Glomerular visceral epithelial cell (primary cell): Measurements from ENCODE around the gene TCF23.

ENCODE experiments used
- DNase-seq: peaks from one replicate; pipeline ENCODE4 v3.0.0-alpha.2; 2016; ENCODE audit errors: extremely low spot score

The TCF23 gene

DNA sequence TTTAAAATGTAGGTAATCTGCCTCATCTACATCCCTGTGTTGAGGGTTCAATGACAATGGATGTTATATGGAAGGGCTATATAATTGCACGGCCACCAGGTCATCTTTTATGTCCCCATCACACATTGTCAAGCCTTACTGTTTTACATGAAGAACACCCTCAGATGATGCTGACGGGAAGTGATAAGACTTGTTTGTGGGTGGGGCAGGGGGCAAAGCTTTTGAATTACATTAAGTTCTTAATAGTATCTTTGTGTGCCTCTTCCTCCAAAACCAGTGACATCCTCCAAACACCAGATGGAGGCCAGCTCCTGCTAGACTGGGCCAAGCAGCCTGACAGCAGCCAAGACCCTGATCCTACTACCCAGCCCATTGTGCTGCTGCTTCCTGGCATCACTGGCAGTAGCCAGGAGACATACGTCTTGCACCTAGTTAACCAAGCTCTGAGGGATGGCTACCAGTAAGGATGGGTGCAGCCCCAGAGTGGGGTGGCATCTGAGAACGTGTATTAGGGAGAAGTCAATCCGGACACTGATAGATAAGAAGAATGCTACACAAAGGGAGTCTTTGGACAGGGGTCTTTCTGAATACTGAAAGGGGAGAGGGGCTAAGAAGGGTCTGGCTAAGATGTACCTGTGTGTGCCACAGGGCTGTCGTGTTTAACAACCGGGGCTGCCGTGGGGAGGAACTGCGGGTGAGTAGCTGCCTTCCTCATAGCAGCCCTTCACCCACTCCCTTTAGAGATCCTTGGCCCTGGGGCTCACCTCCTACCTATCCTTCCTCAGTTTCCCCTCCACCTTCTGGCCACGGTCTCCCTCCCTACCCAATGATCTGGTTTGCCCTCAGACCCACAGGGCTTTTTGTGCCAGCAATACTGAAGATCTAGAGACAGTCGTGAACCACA is 19.9 kb upstream of the TCF23 start:
- DNase-seq, result no peak

- DNase-seq, result no peak
Measured at GRCh38 chr2:27130396-27130795, 18.4 kb upstream of the TCF23 start.

- DNase-seq, result no peak
Measured at GRCh38 chr2:27131429-27131828, 17.4 kb upstream of the TCF23 start.

DNA sequence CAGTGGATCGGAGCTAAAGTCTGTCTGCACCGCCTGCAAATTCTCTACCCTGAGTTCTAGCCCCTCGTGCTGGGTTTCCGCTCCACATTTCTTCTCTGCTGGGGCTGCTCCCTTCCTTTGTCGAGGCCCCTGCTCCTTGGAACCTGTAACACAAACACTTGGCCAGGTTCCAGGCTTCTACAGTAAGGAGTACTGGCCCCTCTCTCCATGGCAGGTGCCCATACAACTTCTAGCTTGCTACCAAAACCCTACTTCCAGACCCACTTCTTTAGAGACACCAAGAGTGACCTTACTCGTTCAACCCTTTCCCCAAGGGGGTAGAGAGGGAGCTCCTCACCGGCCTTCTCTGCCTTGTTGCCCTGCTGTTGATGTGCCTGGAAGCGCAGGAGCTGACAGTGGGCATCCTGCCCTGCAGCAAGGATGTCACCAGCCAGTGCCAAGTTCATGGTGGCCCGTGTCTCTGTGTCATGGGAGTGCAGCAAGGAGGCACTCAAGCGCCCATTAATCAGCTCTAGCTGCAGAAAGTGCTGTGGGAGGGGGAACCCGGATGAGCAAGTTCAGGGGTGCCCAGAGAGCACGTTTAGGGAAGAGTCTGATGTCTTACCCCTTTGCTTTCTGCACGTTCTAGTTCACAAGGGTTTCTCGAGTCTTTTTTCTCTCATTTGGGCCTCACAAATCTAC is 15.5 kb upstream of the TCF23 start:
- no peak for DNase-seq

DNA sequence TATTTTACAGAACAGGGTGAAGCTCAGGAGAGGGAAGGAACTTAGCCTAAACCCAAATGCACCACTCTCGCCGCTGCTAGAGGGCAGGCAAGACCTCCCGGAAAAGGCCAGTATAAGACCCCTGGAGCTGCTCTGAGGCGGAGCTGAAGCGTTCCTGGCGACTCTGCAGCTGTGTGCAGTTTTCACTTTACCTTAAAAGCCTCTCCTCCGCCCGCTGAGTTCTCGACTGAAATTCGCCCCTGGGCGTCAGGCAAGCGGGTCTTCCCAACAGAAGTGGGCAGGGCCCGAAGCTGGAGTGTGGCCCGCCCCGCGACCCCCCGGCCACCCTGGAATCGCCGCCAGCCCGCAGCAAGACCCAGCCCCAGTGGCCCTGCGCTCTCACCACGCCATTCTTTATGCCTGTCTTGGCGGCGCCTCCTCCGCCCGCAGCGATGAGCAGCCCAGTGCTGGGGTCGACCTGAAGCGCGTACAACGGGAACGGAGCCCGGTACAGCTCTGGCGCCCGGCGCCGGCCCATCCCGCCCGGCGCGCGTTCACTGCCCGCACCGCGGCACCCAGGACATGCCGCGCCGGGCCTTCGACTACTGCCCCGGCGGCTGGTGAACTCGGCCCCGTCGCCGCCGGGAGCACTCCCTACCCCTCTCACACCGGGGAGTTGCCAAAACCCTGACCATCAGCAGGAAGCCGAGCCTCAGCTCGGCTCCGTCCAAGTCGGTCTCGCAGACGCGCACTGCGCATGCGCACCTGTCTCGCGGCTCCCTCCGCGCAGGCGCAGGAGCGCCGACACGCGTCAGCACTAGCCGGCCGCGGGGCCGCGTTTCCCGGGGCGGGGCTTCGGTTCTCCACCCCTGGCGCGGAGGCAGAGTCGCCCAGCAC is 14.7 kb upstream of the TCF23 start, which contains the start of gene PREB:
Gene PREB (minus strand): TSS at position 732 of the 876 bp plus-strand sequence. CDS start 215 bp downstream, at position 517.
- peak; percentile 94 for DNase-seq

GRCh38 chr2:27134781-27135477 is 13.9 kb upstream of the TCF23 start:
- no peak for DNase-seq

DNA sequence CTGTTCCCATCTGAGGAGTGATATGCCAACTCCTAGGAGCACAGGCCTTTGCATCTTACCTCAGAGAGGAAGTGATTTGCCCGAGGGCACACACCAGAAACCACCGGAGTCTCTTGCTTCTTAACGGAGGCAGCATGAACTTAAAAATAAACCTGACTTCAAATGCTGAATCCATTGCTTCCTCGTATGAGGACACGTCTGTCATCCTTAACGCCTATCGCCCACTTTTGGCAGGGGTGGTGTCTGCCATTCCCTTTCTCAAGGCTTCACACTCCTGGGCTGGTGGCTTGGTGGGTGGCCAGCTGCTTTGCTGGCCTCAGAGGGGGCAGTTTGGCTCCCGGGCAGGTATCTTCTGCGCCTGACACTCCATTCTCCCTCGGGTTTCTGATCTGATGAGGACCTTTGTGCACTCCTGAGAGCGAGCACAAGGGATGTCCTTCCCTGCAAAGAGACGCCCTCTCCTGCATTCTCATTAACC is 13.3 kb upstream of the TCF23 start:
- DNase-seq, result no peak

DNA sequence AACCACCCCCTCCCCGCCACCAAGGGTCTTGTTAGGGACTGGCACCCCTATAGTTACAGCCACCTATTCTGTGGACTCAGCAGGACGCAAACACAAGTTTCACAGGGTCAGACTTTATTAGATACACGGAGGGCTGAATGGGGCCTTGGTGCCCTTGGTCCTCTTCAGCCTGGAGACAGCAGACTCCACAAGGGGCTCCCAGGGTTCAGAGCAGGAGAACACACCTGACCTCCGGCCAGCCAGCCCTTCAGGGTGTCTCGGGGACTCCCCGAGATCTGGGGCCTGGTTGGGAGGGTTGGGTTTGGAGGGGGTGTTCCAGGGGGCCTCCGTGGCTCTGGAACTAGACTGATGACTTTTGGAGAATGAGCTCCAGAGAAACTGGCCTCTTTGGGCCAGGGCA is 12.1 kb upstream of the TCF23 start:
- DNase-seq, result no peak

GRCh38 chr2:27137322-27137935 is 11.4 kb upstream of the TCF23 start:
- DNase-seq, result no peak

DNA sequence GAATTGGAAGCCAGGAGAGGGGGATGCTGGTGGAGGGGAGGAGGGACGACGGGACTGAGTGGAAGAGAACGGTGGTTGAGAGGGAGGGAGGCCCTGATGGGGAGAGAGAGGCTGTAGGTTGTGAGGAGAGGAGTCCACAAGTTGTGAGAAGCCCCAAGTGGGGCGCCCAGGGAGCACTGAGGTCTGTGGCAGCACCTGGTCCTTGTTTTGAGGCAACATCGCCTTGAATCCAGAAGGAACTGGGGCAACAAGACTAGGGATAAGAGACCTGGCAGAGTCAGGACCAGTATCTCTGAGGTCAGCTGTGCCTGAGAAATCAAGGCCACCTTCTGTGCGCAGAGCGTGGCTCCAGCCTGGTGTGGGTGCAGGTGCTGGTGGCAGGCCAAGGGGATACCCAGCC is 10.7 kb upstream of the TCF23 start:
- DNase-seq, result no peak

GRCh38 chr2:27139310-27139709 is 9.5 kb upstream of the TCF23 start, which contains the start of gene PRR30:
TSS of gene PRR30 (minus strand) at chr2:27139410. CDS start at chr2:27138329, 1,081 bp downstream.
- DNase-seq, result no peak

DNA sequence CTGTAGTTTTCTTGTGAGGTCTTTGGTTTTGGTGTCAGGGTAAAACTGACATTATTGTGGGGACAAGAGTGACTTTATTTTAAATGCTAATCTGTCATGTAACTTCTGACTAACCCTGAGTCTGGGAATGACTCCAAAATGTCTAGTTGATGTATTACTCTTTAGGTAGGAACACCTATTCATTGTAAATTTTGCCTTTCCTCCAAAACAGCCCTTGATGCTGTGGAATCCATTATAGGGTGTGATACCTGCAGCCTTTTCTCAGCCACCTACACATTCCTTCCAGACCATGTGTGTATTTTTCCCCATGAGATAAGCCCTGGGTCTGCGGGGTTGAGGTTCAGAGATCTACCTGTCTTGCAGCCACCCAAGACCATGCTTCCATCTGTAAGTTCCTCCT is 5.5 kb upstream of the TCF23 start:
- DNase-seq, result no peak

GRCh38 chr2:27145682-27146081 is 3.1 kb upstream of the TCF23 start:
- no peak for DNase-seq

GRCh38 chr2:27147935-27148334 is 869 bp upstream of the TCF23 start:
- no peak for DNase-seq

GRCh38 chr2:27149570-27150405 is 984 bp downstream of the TCF23 start:
- no peak for DNase-seq

- DNase-seq, result no peak
Measured at GRCh38 chr2:27150639-27151230, 1.9 kb downstream of the TCF23 start.

DNA sequence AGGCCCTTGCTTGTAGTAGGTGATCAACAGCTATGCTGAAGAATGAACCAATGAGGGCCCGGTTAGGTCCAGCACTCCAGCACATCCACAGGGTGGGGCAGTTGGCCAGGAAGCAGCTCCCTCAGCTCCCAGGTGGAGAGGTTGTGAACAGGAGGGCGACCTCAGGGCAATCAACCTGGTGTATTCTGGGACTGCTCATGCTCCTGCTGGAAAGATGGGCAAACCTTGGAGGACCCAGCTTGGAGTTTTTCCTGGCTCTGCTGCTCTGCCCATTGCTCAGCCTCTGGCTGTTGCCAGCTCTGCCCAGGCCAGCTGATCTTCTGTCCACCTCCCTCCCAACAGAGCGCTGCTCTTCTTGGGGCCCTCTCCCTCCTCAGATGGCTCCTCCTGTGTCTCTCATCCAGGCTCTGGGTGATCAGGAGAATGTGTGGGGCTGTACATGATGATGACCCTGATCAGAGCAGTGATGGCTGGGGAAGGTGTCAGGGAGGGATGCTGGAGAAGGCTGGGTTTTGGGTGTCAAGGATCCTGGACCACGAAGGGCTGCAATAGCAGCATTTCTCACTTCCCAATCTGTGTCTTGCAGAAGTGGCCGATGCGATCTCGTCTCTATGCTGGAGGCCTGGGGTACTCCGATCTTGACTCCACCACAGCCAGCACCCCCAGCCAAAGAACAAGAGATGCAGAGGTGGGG is 3.4 kb downstream of the TCF23 start:
- DNase-seq, result no peak

DNA sequence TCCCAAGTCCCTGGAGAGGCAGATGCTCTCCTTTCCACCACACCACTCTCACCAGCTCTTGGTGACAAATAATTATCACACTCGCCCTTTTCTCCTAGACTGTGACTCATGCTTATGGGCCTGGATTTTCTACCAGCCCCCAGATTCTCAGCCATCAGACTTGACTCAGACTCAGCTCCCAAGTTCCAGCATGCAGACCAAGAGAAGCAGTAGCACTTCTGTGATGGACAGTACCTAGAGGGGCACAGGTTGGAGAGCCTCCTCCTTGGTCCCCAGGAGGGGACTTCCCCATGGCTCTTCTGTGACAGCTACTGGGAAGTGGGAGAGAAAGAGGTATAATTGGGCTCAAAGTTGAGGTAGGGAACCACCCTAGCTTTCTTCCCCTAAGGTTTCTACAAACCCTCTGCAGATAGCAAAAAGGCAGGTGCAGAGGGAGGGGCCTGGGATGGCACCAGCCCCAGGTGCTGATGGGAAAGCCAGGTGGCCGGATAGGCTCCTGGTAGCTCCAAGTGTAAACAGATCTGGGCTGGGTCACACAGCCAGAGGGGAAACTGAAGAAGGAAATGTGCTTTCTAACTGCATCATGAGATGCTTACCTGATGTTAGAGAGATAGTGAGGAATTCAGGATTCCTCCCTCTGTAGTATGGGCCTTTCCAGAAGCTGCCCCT is 4.1 kb downstream of the TCF23 start:
- DNase-seq, result peak; percentile 3
